HFF-Myc (cell line): Measurements from ENCODE around the gene ADPRHL1.
"Not testable (repeated sequence)": the region's sequence is repeated elsewhere in the genome, so short reads cannot be mapped to it uniquely, and the experiment has no call there.

ENCODE experiments used
- DNase-seq: peaks from one replicate; pipeline ENCODE4 v3.0.0-alpha.2; 2011; ENCODE audit warnings: low read depth; ENCODE audit errors: extremely low read depth
- H3K4me3 ChIP-seq: replicated peaks from 2 replicates; pipeline ENCODE4 v1.5.1; 2011; ENCODE audit warnings: low read depth, mild to moderate bottlenecking, control low read depth, low read length
- CTCF ChIP-seq: IDR thresholded peaks from 2 replicates; pipeline ENCODE4 v1.5.1; 2012; ENCODE audit warnings: mild to moderate bottlenecking, low read depth, low read length, control low read depth; ENCODE audit errors: missing control alignments

ADPRHL1 gene

GRCh38 chr13:113442985-113443362, 10.3 kb downstream of the ADPRHL1 start:
- TF ChIP-seq CTCF, result no peak
- DNase-seq, result no peak
- no peak overlapping the region for H3K4me3 ChIP-seq

- DNase-seq, result no peak
- no peak for TF ChIP-seq CTCF
- H3K4me3 ChIP-seq, result no peak overlapping the region
Observed at GRCh38 chr13:113442354-113442984, 10.8 kb downstream of the ADPRHL1 start.

- H3K4me3 ChIP-seq, result no peak overlapping the region
- no peak for TF ChIP-seq CTCF
- DNase-seq, result no peak
Observed at GRCh38 chr13:113441661-113442060, 11.6 kb downstream of the ADPRHL1 start.

GRCh38 chr13:113437408-113438010, 15.8 kb downstream of the ADPRHL1 start:
- TF ChIP-seq CTCF, result no peak
- no peak overlapping the region for H3K4me3 ChIP-seq
- no peak for DNase-seq

GRCh38 chr13:113436866-113437265, 16.4 kb downstream of the ADPRHL1 start:
- not testable (repeated sequence) for H3K4me3 ChIP-seq, DNase-seq

GRCh38 chr13:113435907-113436306, 17.4 kb downstream of the ADPRHL1 start:
- not testable (repeated sequence) for H3K4me3 ChIP-seq, DNase-seq

GRCh38 chr13:113433391-113433916, 19.8 kb downstream of the ADPRHL1 start:
- H3K4me3 ChIP-seq, result no peak overlapping the region
- TF ChIP-seq CTCF, result no peak
- DNase-seq, result no peak

GRCh38 chr13:113432506-113433270, 20.6 kb downstream of the ADPRHL1 start:
- DNase-seq, result no peak
- no peak for TF ChIP-seq CTCF
- no peak overlapping the region for H3K4me3 ChIP-seq
